Parathyroid adenoma (tissue), 2 donors: Measurements from ENCODE around the gene MIGA1.
"Not testable (repeated sequence)": the region's sequence is repeated elsewhere in the genome, so short reads cannot be mapped to it uniquely, and the experiment has no call there.

Experiments
- H2AFZ ChIP-seq: fragments of 300-600 bp; sonication (generic); one replicate; pipeline ENCODE4 v1.7.0; 2017; ENCODE audit warnings: antibody characterized with exemption, mild to moderate bottlenecking
- H3K27ac ChIP-seq: fragments of 300-600 bp; sonication (generic); one replicate; pipeline ENCODE4 v1.7.0; 2017
- H3K27me3 ChIP-seq: fragments of 300-600 bp; sonication (generic); one replicate; pipeline ENCODE4 v1.7.0; 2017; ENCODE audit warnings: low read length; ENCODE audit not compliant: control insufficient read depth, insufficient read depth
- H3K36me3 ChIP-seq: fragments of 300-600 bp; sonication (generic); one replicate; pipeline ENCODE4 v1.7.0; 2017; ENCODE audit warnings: low read length; ENCODE audit not compliant: control insufficient read depth, insufficient read depth
- H3K4me1 ChIP-seq: fragments of 300-600 bp; sonication (generic); one replicate; pipeline ENCODE4 v1.7.0; 2017; ENCODE audit warnings: control low read depth
- H3K4me2 ChIP-seq: fragments of 300-600 bp; sonication (generic); one replicate; pipeline ENCODE4 v1.7.0; 2017; ENCODE audit warnings: low read length
- H3K4me3 ChIP-seq: fragments of 300-600 bp; sonication (generic); one replicate; pipeline ENCODE4 v1.7.0; 2017; ENCODE audit warnings: low read depth, low read length
- H3K79me2 ChIP-seq: fragments of 300-600 bp; sonication (generic); one replicate; pipeline ENCODE4 v1.7.0; 2017; ENCODE audit warnings: control low read depth
- H3K9ac ChIP-seq: fragments of 300-600 bp; sonication (generic); one replicate; pipeline ENCODE4 v1.7.0; 2017; ENCODE audit warnings: mild to moderate bottlenecking
- H3K9me3 ChIP-seq: fragments of 300-600 bp; sonication (generic); one replicate; pipeline ENCODE4 v1.7.0; 2017; ENCODE audit warnings: low read length; ENCODE audit not compliant: control insufficient read depth
- TF ChIP-seq, protein P1 (sequence below): fragments of 300-600 bp; sonication (generic); IDR thresholded peaks from one replicate; pipeline ENCODE4 v1.7.0; 2017; ENCODE audit warnings: antibody characterized with exemption, mild to moderate bottlenecking
- donor health status: primary hyperparathyroidism.

MIGA1 gene

DNA sequence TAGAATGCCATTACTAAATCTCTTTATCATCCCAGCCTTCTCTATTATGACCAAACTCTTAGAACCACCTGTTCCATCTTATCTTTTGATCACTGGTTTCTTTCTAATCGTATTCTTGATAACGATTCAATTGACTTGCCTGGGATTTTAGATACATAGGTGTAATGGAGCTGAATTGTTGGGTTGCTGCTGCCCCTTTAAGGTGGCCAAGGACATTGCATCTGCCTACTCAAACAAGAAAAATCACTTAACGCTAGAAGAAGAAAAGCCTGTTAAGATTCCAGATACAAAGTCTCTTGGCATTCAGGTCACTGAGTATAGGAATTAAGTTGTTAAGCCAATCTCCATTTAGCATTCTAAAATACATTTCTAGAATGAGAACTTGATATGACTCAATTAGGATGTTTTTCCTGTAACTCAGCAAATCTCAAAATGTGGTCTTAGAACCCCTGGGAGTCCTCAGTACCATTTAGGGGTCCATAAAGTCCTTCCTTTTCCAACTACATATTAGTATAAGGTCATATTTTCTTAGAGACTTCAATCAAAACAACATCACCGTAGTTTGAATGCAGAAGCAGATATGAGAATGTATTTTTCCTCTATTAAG lies 121.3 kb downstream of the MIGA1 start:
- Histone ChIP-seq H3K4me1 (no peaks in the 10 kb centered on the region), H3K27ac (no peak overlapping the region), H3K9me3 (no peaks in the 10 kb centered on the region), H3K27me3 (no peaks in the 10 kb centered on the region), H3K9ac (no peak overlapping the region), H3K36me3 (no peaks in the 10 kb centered on the region), H3K4me3 (no peak overlapping the region), H2AFZ (no peak overlapping the region), H3K79me2 (no peaks in the 10 kb centered on the region), H3K4me2 (no peak overlapping the region)
- TF ChIP-seq, protein P1, sequence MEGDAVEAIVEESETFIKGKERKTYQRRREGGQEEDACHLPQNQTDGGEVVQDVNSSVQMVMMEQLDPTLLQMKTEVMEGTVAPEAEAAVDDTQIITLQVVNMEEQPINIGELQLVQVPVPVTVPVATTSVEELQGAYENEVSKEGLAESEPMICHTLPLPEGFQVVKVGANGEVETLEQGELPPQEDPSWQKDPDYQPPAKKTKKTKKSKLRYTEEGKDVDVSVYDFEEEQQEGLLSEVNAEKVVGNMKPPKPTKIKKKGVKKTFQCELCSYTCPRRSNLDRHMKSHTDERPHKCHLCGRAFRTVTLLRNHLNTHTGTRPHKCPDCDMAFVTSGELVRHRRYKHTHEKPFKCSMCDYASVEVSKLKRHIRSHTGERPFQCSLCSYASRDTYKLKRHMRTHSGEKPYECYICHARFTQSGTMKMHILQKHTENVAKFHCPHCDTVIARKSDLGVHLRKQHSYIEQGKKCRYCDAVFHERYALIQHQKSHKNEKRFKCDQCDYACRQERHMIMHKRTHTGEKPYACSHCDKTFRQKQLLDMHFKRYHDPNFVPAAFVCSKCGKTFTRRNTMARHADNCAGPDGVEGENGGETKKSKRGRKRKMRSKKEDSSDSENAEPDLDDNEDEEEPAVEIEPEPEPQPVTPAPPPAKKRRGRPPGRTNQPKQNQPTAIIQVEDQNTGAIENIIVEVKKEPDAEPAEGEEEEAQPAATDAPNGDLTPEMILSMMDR: peak; percentile 51

DNA sequence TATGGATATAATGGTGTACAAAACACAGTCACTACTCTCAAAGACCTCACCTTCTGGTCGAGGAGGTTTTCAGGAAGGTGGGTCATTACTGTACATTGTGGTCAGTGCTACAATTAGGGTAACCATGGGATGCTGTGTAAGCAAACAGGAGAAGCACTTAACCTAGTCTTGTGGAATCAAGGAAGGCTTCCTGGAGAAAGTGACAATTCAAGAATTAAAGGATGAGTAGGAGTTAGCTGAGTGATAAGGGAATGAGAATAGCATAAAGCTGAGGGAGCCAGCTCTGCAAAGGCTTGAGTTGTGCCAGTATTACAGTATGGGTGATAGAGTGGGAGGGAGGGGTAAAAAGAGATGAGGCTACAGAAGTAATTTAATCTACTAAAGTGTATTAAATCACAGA lies 126.2 kb downstream of the MIGA1 start:
- Histone ChIP-seq H3K9ac (no peak overlapping the region), H3K27ac (no peak overlapping the region)

DNA sequence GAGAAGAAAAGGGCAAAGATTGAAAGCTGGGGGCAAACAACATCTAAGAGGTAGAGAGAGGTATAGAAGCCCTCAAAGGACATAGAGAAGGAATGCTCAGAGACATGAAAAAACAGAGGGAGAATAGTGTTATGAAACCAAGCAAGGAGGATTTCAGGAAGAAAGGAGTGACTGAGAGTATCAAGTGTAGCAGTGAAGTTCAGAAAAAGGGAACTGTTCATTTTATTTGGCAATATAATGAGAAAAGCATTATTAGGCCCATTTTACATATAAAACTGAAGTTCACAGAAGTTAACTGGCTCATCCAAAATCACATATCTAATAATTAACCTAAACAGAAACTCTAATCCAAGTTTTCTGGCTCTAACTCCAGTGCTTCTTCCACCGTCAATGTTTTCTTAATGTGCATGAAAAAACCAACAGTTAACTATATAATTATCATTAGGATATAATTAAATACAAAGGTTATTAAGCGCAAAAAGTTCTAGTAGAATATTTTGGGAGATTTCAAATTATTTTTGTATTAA lies 126.6 kb downstream of the MIGA1 start:
- Histone ChIP-seq H2AFZ (no peak overlapping the region), H3K4me2 (no peak overlapping the region), H3K36me3 (no peaks in the 10 kb centered on the region), H3K27me3 (no peaks in the 10 kb centered on the region), H3K79me2 (no peaks in the 10 kb centered on the region), H3K4me3 (no peak overlapping the region), H3K4me1 (no peaks in the 10 kb centered on the region), H3K9me3 (no peaks in the 10 kb centered on the region), H3K9ac (no peak overlapping the region), H3K27ac (no peak overlapping the region)
- TF ChIP-seq, protein P1: no peak

More for the DNA sequence above, 126.2 kb downstream of the MIGA1 start:
- no peaks in the 10 kb centered on the region for H3K4me1 ChIP-seq
- H3K36me3 ChIP-seq: no peaks in the 10 kb centered on the region
- no peak overlapping the region for H3K4me2 ChIP-seq
- no peaks in the 10 kb centered on the region for H3K27me3 ChIP-seq
- H3K79me2 ChIP-seq: no peaks in the 10 kb centered on the region
- TF ChIP-seq, protein P1: no peak
- no peaks in the 10 kb centered on the region for H3K9me3 ChIP-seq
- no peak overlapping the region for H2AFZ ChIP-seq
- no peak overlapping the region for H3K4me3 ChIP-seq

DNA sequence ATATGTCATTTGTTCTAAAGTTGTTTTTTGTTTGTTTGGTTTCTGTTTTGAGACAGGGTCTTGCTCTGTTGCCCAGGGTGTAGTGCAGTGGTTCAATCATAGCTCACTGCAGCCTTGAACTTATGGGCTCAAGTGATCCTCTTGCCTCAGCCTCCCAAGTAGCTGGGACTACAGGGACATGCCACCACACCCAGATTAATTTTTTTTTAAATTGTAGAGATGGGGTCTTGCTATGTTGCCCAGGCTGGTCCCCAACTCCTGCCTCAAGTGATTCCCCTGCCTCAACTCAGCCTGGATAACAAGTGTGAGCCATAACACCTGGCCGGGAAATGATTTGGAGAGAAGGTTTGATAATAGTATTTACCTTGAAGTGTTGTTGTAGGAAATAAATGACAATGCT lies 127.2 kb downstream of the MIGA1 start:
- Histone ChIP-seq H3K4me2 (no peak overlapping the region), H3K36me3 (no peaks in the 10 kb centered on the region), H3K79me2 (no peaks in the 10 kb centered on the region), H3K27ac (no peak overlapping the region), H3K27me3 (no peaks in the 10 kb centered on the region), H3K4me3 (no peak overlapping the region), H3K4me1 (no peaks in the 10 kb centered on the region), H3K9ac (no peak overlapping the region), H3K9me3 (no peaks in the 10 kb centered on the region), H2AFZ (no peak overlapping the region)
- TF ChIP-seq, protein P1: no peak

DNA sequence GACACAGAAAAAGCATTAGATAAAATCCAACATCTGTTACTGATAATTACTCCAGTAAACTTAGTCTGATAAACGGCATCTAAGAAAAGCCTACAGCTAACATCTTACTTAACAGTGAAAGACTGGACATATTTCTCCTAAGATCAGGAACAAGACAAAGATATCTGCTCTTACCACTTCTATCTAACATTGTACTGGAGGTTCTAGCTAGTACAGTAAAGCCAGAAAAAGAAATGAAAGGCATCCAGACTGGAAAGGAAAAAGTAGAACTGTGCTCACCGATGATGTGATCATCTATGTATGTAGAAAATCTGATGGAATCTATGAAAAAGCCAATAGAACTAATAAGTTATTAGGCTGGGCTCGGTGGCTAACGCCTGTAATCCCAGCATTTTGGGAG lies 130.7 kb downstream of the MIGA1 start:
- TF ChIP-seq, protein P1: no peak

DNA sequence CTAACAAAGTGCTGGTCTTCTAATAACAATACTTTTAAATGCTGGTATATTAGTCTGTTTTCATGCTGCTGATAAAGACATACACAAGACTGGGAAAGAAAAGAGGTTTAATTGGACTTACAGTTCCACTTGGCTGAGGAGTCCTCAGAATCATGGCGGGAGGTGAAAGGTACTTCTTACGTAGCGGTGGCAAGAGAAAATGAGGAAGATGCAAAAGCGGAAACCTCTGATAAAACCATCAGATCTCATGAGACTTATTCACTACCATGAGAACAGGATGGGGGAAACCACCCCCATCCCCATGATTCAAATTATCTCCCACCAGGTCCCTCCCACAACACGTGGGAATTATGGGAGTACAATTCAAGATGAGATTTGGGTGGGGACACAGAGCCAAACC lies 139.5 kb downstream of the MIGA1 start:
- H3K9ac ChIP-seq, H3K4me3 ChIP-seq, H3K4me2 ChIP-seq, H3K27me3 ChIP-seq, H3K79me2 ChIP-seq, H3K36me3 ChIP-seq, H3K9me3 ChIP-seq, H3K27ac ChIP-seq, H3K4me1 ChIP-seq, H2AFZ ChIP-seq: not testable (repeated sequence)

More for the DNA sequence above, 130.7 kb downstream of the MIGA1 start:
- Histone ChIP-seq H3K4me3 (no peak overlapping the region), H2AFZ (no peak overlapping the region), H3K27ac (no peak overlapping the region), H3K9me3 (no peaks in the 10 kb centered on the region), H3K4me1 (no peaks in the 10 kb centered on the region), H3K4me2 (no peak overlapping the region), H3K36me3 (no peaks in the 10 kb centered on the region), H3K79me2 (no peaks in the 10 kb centered on the region), H3K27me3 (no peaks in the 10 kb centered on the region), H3K9ac (no peak overlapping the region)
